GM12878 (cell line): ENCODE data around the gene USH2A.

Experiments used
- FOS ChIP-seq: IDR thresholded peaks from 3 replicates; pipeline ENCODE4 v1.6.1; 2011; ENCODE audit warnings: borderline replicate concordance; ENCODE audit not compliant: insufficient read length; ENCODE audit errors: extremely low read depth
- FOXM1 ChIP-seq: IDR thresholded peaks from 2 replicates; pipeline ENCODE4 v1.6.1; 2012; ENCODE audit warnings: low read depth, mild to moderate bottlenecking, inconsistent platforms, low read length, moderate library complexity
- GABPA ChIP-seq: IDR thresholded peaks from 2 replicates; pipeline ENCODE4 v1.6.1; 2014; ENCODE audit warnings: antibody characterized with exemption, low read depth, mild to moderate bottlenecking, inconsistent platforms
- KDM1A ChIP-seq: fragments of 200-600 bp; sonication (generic); IDR thresholded peaks from 2 replicates; pipeline ENCODE4 v1.6.1; 2016; ENCODE audit warnings: borderline replicate concordance
- MLLT1 ChIP-seq: fragments of 450-650 bp; IDR thresholded peaks from 2 replicates; pipeline ENCODE4 v1.6.1; 2016; ENCODE audit warnings: mild to moderate bottlenecking
- POLR2A ChIP-seq: IDR thresholded peaks from 2 replicates; pipeline ENCODE4 v1.6.1; 2011; ENCODE audit warnings: low read depth, mild to moderate bottlenecking, low read length
- SIN3A ChIP-seq: IDR thresholded peaks from 2 replicates; pipeline ENCODE4 v1.6.1; 2012; ENCODE audit warnings: low read depth, low read length, improper control_type of control experiment
- SREBF2 ChIP-seq: IDR thresholded peaks from 2 replicates; pipeline ENCODE4 v1.6.1; 2012; ENCODE audit warnings: mild to moderate bottlenecking, low read length
- TBL1XR1 ChIP-seq: IDR thresholded peaks from 2 replicates; pipeline ENCODE4 v1.6.1; 2012; ENCODE audit warnings: low read depth, low read length, improper control_type of control experiment
- USF2 ChIP-seq: IDR thresholded peaks from 2 replicates; pipeline ENCODE4 v1.6.1; 2011; ENCODE audit warnings: low read depth, low read length, improper control_type of control experiment, borderline replicate concordance
- ZNF274 ChIP-seq: IDR thresholded peaks from one replicate; pipeline ENCODE4 v1.8.0; 2011; ENCODE audit not compliant: insufficient read length, insufficient read depth
- TF ChIP-seq, protein P1 (sequence below), 3 experiments: IDR thresholded peaks in 2 of 3; conservative IDR thresholded peaks in 1 of 3; 2 replicates each; pipeline ENCODE4 v1.5.1; 2011; ENCODE audit warnings: low read depth in 3 of 3, low read length in 3 of 3, mild to moderate bottlenecking in 3 of 3, control low read depth in 2 of 3, moderate library complexity in 2 of 3, inconsistent platforms in 1 of 3, mixed read lengths in 1 of 3; ENCODE audit not compliant: control insufficient read depth in 2 of 3, insufficient read depth in 1 of 3; ENCODE audit errors: extremely low read depth in 1 of 3
- TF ChIP-seq, protein P2 (sequence below): IDR thresholded peaks from 2 replicates; pipeline ENCODE4 v1.6.1; 2011; ENCODE audit warnings: borderline replicate concordance, low read depth, mild to moderate bottlenecking, moderate library complexity, mixed read lengths, low read length; ENCODE audit not compliant: insufficient read depth; ENCODE audit errors: extremely low read length

DNA sequence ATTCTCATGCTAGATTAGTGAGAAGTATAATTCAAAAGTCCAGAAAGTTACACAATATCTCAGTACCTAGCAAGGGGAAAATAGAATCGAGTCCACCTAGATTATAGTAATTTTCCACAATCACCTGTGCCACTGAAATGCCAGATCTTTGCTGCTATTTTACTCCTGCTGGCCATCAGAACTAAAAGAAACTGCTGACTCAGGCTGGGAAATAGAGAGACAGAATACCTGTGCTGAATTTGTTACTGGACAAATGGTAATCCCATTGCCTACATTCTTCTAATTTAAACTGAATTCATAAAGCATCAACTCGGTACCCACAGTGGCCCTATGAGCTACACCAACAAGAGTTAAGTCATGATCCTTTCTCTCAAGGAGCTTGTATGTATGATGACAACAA, 55.0 kb downstream of the USH2A start:
- no peak for TF ChIP-seq SIN3A
- TF ChIP-seq, protein P1, sequence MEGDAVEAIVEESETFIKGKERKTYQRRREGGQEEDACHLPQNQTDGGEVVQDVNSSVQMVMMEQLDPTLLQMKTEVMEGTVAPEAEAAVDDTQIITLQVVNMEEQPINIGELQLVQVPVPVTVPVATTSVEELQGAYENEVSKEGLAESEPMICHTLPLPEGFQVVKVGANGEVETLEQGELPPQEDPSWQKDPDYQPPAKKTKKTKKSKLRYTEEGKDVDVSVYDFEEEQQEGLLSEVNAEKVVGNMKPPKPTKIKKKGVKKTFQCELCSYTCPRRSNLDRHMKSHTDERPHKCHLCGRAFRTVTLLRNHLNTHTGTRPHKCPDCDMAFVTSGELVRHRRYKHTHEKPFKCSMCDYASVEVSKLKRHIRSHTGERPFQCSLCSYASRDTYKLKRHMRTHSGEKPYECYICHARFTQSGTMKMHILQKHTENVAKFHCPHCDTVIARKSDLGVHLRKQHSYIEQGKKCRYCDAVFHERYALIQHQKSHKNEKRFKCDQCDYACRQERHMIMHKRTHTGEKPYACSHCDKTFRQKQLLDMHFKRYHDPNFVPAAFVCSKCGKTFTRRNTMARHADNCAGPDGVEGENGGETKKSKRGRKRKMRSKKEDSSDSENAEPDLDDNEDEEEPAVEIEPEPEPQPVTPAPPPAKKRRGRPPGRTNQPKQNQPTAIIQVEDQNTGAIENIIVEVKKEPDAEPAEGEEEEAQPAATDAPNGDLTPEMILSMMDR (IDR thresholded peaks at IDR 0.05 in 2 of 3, conservative IDR thresholded peaks at IDR 0.05 in 1 of 3; ENCODE audit: control insufficient read depth in 2 of 3, extremely low read depth in 1 of 3, insufficient read depth in 1 of 3, low read depth in 3 of 3, low read length in 3 of 3) = no peak
- TF ChIP-seq MLLT1 = no peak
- no peak for TF ChIP-seq ZNF274
- TF ChIP-seq, protein P2, sequence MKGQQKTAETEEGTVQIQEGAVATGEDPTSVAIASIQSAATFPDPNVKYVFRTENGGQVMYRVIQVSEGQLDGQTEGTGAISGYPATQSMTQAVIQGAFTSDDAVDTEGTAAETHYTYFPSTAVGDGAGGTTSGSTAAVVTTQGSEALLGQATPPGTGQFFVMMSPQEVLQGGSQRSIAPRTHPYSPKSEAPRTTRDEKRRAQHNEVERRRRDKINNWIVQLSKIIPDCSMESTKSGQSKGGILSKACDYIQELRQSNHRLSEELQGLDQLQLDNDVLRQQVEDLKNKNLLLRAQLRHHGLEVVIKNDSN = no peak
- TF ChIP-seq POLR2A = no peak
- no peak for TF ChIP-seq KDM1A
- TF ChIP-seq GABPA = no peak
- no peak for TF ChIP-seq USF2
- TF ChIP-seq TBL1XR1 = no peak
- no peak for TF ChIP-seq FOXM1
- TF ChIP-seq SREBF2 = no peak
- no peak for TF ChIP-seq FOS
